K562 (cell line): ENCODE measurements around the gene CRYBG3. TPM values are rescaled to one million over a fixed set of nuclear protein-coding genes. Genes with fewer than 3 reads are reported as not detected.

Experiments used
- E2F4 ChIP-seq: sonication (generic); formaldehyde crosslinking; IDR thresholded peaks from 2 replicates; pipeline ENCODE4 v1.8.0; 2022; ENCODE audit warnings: mild to moderate bottlenecking, low read depth, missing genetic modification reagents
- E2F8 ChIP-seq: fragments of 450-650 bp; IDR thresholded peaks from 2 replicates; pipeline ENCODE4 v1.7.1; 2018; ENCODE audit warnings: mild to moderate bottlenecking, low read depth; ENCODE audit not compliant: partially characterized antibody
- THAP7 ChIP-seq: fragments of 250-450 bp; sonication (Bioruptor Pico); IDR thresholded peaks from 2 replicates; pipeline ENCODE4 v1.5.0; 2021
- ZNF12 ChIP-seq: sonication (generic); formaldehyde crosslinking; IDR thresholded peaks from 2 replicates; pipeline ENCODE4 v1.4.0; 2020; ENCODE audit warnings: mild to moderate bottlenecking, missing genetic modification reagents
- polyA plus RNA-seq, 8 experiments: library from polyadenylated mRNA; depleted of rRNA in 4 of 8; stranded (reverse) in 5 of 8; unstranded in 3 of 8; fragments of >200 nt; fragmentation: Nextera tagmentation in 2 of 8; fragmentation: Illumina TruSeq in 1 of 8; extraction: Ambion mirVana in 2 of 8; extraction: Trizol in 1 of 8; gene quantifications; 2 replicates each; pipeline versions ENCODE4 v1.2.1 to v1.2.3, GENCODE V29; 2011 to 2014; ENCODE audit warnings: inconsistent platforms in 1 of 8, missing spikeins in 1 of 8
- total RNA-seq, 7 experiments: library from RNA; depleted of rRNA in 6 of 7; stranded (reverse); fragments of >200 nt in 6 of 7; fragmentation: Illumina TruSeq in 2 of 7; extraction: Trizol in 2 of 7; gene quantifications; 2 replicates each; pipeline versions ENCODE4 v1.2.1 to v1.2.3, GENCODE V29; 2011 to 2021; ENCODE audit warnings: low replicate concordance in 1 of 7
- TF ChIP-seq, protein P1 (sequence below): sonication (generic); formaldehyde crosslinking; IDR thresholded peaks from 2 replicates; pipeline ENCODE4 v1.8.0; 2023; ENCODE audit warnings: mild to moderate bottlenecking, missing genetic modification reagents
- TF ChIP-seq, protein P2 (sequence below), 2 experiments: fragments of 450-650 bp in 1 of 2; sonication (generic) in 1 of 2; formaldehyde crosslinking in 1 of 2; IDR thresholded peaks in 1 of 2; conservative IDR thresholded peaks in 1 of 2; 2 replicates each; pipeline versions ENCODE4 v1.6.1 to v1.8.1; 2016 to 2023; ENCODE audit warnings: mild to moderate bottlenecking in 2 of 2, moderate library complexity in 2 of 2, inconsistent platforms in 1 of 2, missing genetic modification reagents in 1 of 2

CRYBG3 gene
- total and polyA plus RNA-seq, 9 of the 15 experiments (the other 6 are each of a cell fraction or from before 2014, with no cell fraction given), result 0.08 to 0.72 (median 0.18) TPM

- TF ChIP-seq, protein P1, sequence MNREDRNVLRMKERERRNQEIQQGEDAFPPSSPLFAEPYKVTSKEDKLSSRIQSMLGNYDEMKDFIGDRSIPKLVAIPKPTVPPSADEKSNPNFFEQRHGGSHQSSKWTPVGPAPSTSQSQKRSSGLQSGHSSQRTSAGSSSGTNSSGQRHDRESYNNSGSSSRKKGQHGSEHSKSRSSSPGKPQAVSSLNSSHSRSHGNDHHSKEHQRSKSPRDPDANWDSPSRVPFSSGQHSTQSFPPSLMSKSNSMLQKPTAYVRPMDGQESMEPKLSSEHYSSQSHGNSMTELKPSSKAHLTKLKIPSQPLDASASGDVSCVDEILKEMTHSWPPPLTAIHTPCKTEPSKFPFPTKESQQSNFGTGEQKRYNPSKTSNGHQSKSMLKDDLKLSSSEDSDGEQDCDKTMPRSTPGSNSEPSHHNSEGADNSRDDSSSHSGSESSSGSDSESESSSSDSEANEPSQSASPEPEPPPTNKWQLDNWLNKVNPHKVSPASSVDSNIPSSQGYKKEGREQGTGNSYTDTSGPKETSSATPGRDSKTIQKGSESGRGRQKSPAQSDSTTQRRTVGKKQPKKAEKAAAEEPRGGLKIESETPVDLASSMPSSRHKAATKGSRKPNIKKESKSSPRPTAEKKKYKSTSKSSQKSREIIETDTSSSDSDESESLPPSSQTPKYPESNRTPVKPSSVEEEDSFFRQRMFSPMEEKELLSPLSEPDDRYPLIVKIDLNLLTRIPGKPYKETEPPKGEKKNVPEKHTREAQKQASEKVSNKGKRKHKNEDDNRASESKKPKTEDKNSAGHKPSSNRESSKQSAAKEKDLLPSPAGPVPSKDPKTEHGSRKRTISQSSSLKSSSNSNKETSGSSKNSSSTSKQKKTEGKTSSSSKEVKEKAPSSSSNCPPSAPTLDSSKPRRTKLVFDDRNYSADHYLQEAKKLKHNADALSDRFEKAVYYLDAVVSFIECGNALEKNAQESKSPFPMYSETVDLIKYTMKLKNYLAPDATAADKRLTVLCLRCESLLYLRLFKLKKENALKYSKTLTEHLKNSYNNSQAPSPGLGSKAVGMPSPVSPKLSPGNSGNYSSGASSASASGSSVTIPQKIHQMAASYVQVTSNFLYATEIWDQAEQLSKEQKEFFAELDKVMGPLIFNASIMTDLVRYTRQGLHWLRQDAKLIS (CRISPR knock-in tag), result no peak
- TF ChIP-seq E2F8 (no peak), E2F4 (no peak), ZNF12 (CRISPR knock-in tag) (no peak), THAP7 (CRISPR knock-in tag) (no peak)
- TF ChIP-seq, protein P2, sequence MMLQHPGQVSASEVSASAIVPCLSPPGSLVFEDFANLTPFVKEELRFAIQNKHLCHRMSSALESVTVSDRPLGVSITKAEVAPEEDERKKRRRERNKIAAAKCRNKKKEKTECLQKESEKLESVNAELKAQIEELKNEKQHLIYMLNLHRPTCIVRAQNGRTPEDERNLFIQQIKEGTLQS (IDR thresholded peaks at IDR 0.05), result no peak
- TF ChIP-seq, protein P2 (CRISPR knock-in tag; conservative IDR thresholded peaks at IDR 0.05), result no peak
These were observed 3.8 kb upstream of the CRYBG3 start (continued) for GRCh38 chr3:97817965-97818364.
